KMS-11 (cell line): ENCODE data around the gene SPAG17.

Source experiments
- H2AFZ ChIP-seq: fragments of 200-600 bp; sonication (generic); 2 replicates; pipeline ENCODE4 v1.6.1; 2016; ENCODE audit warnings: antibody characterized with exemption, mixed run types, low read depth
- H3K27ac ChIP-seq: fragments of 200-600 bp; sonication (generic); 2 replicates; pipeline ENCODE4 v1.6.1; 2016; ENCODE audit warnings: mild to moderate bottlenecking, mixed run types
- H3K27me3 ChIP-seq: fragments of 200-600 bp; sonication (generic); 2 replicates; pipeline ENCODE4 v1.6.1; 2017; ENCODE audit warnings: mild to moderate bottlenecking, low read depth, mixed run types, moderate library complexity; ENCODE audit not compliant: insufficient read depth
- H3K36me3 ChIP-seq: fragments of 200-600 bp; sonication (generic); 2 replicates; pipeline ENCODE4 v1.6.1; 2017; ENCODE audit warnings: mild to moderate bottlenecking, mixed run types; ENCODE audit not compliant: insufficient read depth
- H3K4me1 ChIP-seq: fragments of 200-600 bp; sonication (generic); 2 replicates; pipeline ENCODE4 v1.6.1; 2016; ENCODE audit warnings: mild to moderate bottlenecking, low read depth, mixed run types; ENCODE audit not compliant: poor library complexity, severe bottlenecking
- H3K4me2 ChIP-seq: fragments of 200-600 bp; sonication (generic); 2 replicates; pipeline ENCODE4 v1.7.0; 2016; ENCODE audit warnings: mild to moderate bottlenecking, mixed run types
- H3K4me3 ChIP-seq: fragments of 200-600 bp; sonication (generic); IDR thresholded peaks from 2 replicates; pipeline ENCODE4 v1.6.1; 2017; ENCODE audit warnings: low read depth, low read length, mixed read lengths; ENCODE audit not compliant: insufficient read depth
- H3K79me2 ChIP-seq: fragments of 200-600 bp; sonication (generic); 2 replicates; pipeline ENCODE4 v1.6.1; 2016; ENCODE audit warnings: low read depth, mixed run types; ENCODE audit not compliant: insufficient read depth
- H3K9ac ChIP-seq: fragments of 200-600 bp; sonication (generic); 2 replicates; pipeline ENCODE4 v1.6.1; 2016; ENCODE audit warnings: mild to moderate bottlenecking, mixed run types
- H4K20me1 ChIP-seq: fragments of 200-600 bp; sonication (generic); 2 replicates; pipeline ENCODE4 v1.6.1; 2016; ENCODE audit warnings: mild to moderate bottlenecking, mixed run types; ENCODE audit not compliant: insufficient read depth
- CTCF ChIP-seq: fragments of 200-600 bp; sonication (generic); conservative IDR thresholded peaks from 2 replicates; pipeline ENCODE4 v1.6.1; 2017; ENCODE audit warnings: low read depth, mild to moderate bottlenecking, antibody characterized with exemption, low read length, moderate library complexity, mixed read lengths

The SPAG17 gene

GRCh38 chr1:117971777-117972176 is 213.3 kb downstream of the SPAG17 start:
- Histone ChIP-seq H3K4me2 (no peak overlapping the region), H3K27me3 (no peaks in the 10 kb centered on the region), H3K4me1 (no peaks in the 10 kb centered on the region), H3K9ac (no peak overlapping the region), H3K4me3 (no peak overlapping the region), H4K20me1 (no peaks in the 10 kb centered on the region), H3K27ac (no peak overlapping the region), H3K36me3 (no peaks in the 10 kb centered on the region), H2AFZ (no peak overlapping the region), H3K79me2 (no peaks in the 10 kb centered on the region)
- no peak for TF ChIP-seq CTCF

- Histone ChIP-seq H4K20me1 (no peaks in the 10 kb centered on the region), H3K27ac (no peak overlapping the region), H3K79me2 (no peaks in the 10 kb centered on the region), H2AFZ (no peak overlapping the region), H3K36me3 (no peaks in the 10 kb centered on the region), H3K9ac (no peak overlapping the region), H3K4me1 (no peaks in the 10 kb centered on the region), H3K4me3 (no peak overlapping the region), H3K4me2 (no peak overlapping the region), H3K27me3 (no peaks in the 10 kb centered on the region)
- no peak for TF ChIP-seq CTCF
Observed at GRCh38 chr1:117970252-117970651, 214.8 kb downstream of the SPAG17 start.

- H3K79me2 ChIP-seq, result no peaks in the 10 kb centered on the region
- no peak overlapping the region for H3K27ac ChIP-seq
- no peak overlapping the region for H3K4me3 ChIP-seq
- H3K27me3 ChIP-seq, result no peaks in the 10 kb centered on the region
- H3K4me1 ChIP-seq, result no peaks in the 10 kb centered on the region
- H4K20me1 ChIP-seq, result no peaks in the 10 kb centered on the region
- no peak overlapping the region for H3K4me2 ChIP-seq
- H3K36me3 ChIP-seq, result no peaks in the 10 kb centered on the region
- no peak overlapping the region for H3K9ac ChIP-seq
- TF ChIP-seq CTCF, result no peak
- no peak overlapping the region for H2AFZ ChIP-seq
Observed at GRCh38 chr1:117967881-117968280, 217.1 kb downstream of the SPAG17 start.

GRCh38 chr1:117967477-117967876 is 217.6 kb downstream of the SPAG17 start:
- no peaks in the 10 kb centered on the region for H3K4me1 ChIP-seq
- H4K20me1 ChIP-seq, result no peaks in the 10 kb centered on the region
- H2AFZ ChIP-seq, result no peak overlapping the region
- H3K79me2 ChIP-seq, result no peaks in the 10 kb centered on the region
- H3K36me3 ChIP-seq, result no peaks in the 10 kb centered on the region
- H3K27ac ChIP-seq, result no peak overlapping the region
- no peak overlapping the region for H3K4me2 ChIP-seq
- H3K27me3 ChIP-seq, result no peaks in the 10 kb centered on the region
- H3K9ac ChIP-seq, result no peak overlapping the region
- H3K4me3 ChIP-seq, result no peak overlapping the region
- TF ChIP-seq CTCF, result no peak
